Astrocyte of the spinal cord (primary cell): ENCODE results near the gene ARHGAP23.
"Not testable (repeated sequence)": the region's sequence is repeated elsewhere in the genome, so short reads cannot be mapped to it uniquely, and the experiment has no call there.

Experiments
- DNase-seq: peaks from one replicate; pipeline ENCODE4 v3.0.0; 2011; ENCODE audit warnings: low read depth, low spot score
- H3K4me3 ChIP-seq: 2 replicates; pipeline ENCODE4 v1.5.1; 2011; ENCODE audit warnings: low read depth, mild to moderate bottlenecking, low read length, moderate library complexity
- CTCF ChIP-seq: IDR thresholded peaks from 2 replicates; pipeline ENCODE4 v1.5.1; 2012; ENCODE audit warnings: low read depth, mild to moderate bottlenecking, low read length, inconsistent platforms
- in situ Hi-C: cut with HindIII; loops from 2 replicates; pipeline ENCODE4 v1.10.0; 2017; ENCODE audit warnings: low sequenced_read_pairs

ARHGAP23 gene

DNA sequence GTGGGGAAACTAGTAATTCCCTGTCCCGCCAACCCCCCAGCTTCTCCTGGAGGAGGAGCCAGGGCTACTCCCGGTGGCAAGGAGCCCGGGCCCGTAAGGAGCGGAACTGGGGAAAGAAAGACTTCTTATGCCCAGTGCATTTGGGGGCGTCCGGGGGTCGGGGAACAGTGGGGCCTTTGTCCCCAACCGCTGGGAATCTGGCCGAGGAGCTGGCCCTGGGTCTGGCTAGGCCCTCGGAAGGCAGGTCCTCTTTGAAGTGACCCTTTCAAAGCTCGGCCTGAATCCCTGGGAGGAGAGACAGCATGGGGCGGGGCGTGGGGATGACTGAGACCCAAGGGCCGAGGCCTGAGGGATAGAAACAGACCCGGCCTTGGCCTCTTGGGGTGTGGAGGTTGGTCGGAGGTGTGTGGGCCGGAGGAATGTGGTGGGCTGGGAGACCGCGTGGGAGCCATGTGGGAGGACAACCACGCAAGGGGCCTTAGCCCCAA is 6.0 kb downstream of the ARHGAP23 start:
- no peak overlapping the region for H3K4me3 ChIP-seq
- no peak for DNase-seq
- in situ Hi-C loops, result no loop called here
- no peak for TF ChIP-seq CTCF

DNA sequence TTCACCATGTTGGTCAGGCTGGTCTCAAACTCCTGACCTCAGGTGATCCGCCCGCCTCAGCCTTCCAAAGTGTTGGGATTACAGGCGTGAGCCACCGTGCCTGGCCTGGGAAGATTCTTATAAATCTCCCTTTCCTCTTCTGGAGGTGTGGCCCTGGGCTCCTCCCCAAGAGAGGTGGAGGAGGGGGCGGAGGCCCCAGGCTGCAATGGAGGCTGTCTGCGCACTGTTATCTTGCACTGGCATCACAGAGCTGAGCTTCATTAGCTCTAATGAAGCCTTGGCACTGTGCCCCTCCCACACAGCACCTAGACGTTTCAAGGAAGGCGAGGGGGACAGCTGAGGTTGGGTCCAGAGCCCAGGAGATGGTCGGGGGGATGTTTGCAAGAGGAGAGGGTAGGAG is 7.5 kb downstream of the ARHGAP23 start:
- TF ChIP-seq CTCF, result no peak
- in situ Hi-C loops, result no loop called here
- no peak overlapping the region for H3K4me3 ChIP-seq
- no peak for DNase-seq

DNA sequence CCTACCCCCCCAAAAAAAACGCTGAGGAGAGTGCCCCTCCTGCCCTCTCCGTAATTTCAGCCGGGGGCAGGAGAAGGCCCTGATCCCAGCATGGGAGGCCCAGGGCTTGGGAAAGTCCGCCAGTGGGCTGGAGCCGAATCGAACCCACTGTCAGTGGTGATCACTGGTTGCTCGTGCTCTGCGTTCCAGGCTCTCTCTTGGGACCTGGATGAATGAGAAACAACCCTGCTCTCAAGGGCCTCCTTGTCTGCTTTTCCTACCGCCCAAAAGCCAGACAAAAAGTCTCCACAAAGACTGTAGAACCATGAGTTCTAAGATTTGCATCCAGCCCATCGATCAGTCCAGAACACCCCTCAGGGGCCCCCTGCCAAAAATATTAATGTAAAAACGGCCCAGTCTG is 8.1 kb downstream of the ARHGAP23 start:
- no peak for TF ChIP-seq CTCF
- DNase-seq, result no peak
- H3K4me3 ChIP-seq, result no peak overlapping the region
- in situ Hi-C loops, result no loop called here

- H3K4me3 ChIP-seq, in situ Hi-C loops, DNase-seq: not testable (repeated sequence)
These were observed 9.0 kb downstream of the ARHGAP23 start for GRCh38 chr17:38437313-38437712.

DNA sequence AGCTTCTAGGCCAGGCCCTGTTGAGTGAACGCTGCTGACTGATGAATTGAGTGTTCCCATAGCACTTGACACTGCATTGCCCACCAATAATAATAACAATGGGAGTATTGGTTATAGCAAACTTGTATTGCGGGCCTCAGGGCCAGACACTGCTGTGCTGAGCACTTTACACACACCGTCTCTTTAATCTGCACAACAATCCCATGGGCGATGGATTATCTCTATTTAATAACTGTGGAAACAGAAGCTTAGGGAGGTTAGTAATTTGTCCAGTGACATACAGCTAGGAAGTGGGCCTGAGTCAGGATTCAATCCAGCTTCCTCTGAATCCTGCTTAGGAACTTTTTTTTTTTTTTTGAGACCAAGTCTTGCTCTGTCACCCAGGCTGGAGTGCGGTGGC is 11.2 kb downstream of the ARHGAP23 start:
- no peak for TF ChIP-seq CTCF
- in situ Hi-C loops, result no loop called here
- no peak for DNase-seq
- no peak overlapping the region for H3K4me3 ChIP-seq

GRCh38 chr17:38440614-38441397 is 12.5 kb downstream of the ARHGAP23 start:
- DNase-seq, result no peak
- no peak overlapping the region for H3K4me3 ChIP-seq
- TF ChIP-seq CTCF, result no peak
- in situ Hi-C loops, result no loop called here

DNA sequence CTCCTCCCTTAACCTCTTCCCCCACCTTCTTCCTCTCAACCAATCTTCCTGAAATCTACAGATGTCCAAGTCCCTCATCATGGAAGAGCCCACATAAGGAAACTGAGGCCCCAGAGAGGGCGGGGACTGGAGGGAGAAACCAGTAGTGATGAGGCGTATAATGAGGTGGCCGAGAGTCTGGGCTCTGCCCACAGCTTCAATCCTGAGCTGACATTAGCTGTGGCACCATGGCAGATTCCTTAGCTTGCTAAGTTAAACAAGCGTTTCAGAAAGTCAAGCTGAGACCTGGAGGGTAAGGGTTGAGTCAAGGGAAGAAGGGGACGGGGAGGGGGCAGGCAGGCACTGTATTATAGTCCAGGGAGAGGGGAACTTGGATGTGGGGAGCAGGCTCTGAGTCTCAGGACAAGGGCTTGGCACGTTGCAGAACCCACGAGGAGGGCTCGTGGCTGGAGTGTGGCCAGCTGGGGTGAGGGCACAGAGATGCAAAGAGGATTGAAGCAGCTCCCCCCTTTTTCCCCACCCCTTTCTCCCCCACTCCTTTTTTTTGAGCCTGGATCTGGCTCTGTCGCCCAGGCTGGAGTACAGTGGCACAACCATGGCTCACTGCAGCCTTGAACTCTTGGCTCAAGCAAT is 13.3 kb downstream of the ARHGAP23 start:
- no peak for TF ChIP-seq CTCF
- in situ Hi-C loops, result no loop called here
- DNase-seq, result no peak
- no peak overlapping the region for H3K4me3 ChIP-seq
